C4-2B (cell line): ENCODE data around the gene DUSP2.

Source experiments
- ZFX ChIP-seq: fragments of 450-650 bp; IDR thresholded peaks from 2 replicates; pipeline ENCODE4 v1.6.1; 2017
- TF ChIP-seq, protein P1 (sequence below): fragments of 450-650 bp; conservative IDR thresholded peaks from 2 replicates; pipeline ENCODE4 v1.5.1; 2017; ENCODE audit warnings: mild to moderate bottlenecking

DNA sequence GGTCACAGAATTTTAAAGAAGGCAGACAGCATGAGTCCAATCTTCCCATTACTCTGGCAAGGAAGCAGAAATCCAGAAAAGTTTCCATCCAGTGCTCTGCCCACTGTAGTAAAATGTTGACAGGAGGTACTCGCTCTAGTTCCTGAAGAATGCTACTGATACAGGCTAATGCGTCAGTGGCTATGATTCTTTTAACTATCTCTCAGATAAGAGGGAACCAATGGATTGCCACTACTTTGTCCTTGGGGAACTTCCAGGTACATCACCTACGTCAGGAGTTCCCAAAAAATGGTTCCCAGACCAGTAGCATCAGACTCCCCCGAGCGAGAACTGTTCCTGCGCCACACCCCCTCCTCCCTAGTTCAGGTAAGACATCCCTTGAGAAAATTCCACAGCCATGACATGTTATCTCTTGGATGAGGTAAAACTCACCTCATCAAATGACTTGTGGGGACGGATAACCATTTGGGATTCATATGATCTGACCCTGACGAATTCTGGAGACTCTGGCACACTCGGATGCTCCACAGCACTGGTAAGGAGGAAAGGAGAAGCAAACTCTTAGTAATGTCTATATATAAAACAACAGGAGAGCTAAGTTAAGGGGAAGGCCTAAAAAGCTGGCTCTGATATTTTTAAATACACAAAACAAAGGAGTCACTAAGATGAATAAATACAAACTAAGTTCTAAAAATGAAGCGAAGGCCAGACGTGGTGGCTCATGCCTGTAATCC, 46.9 kb upstream of the DUSP2 start:
- TF ChIP-seq, protein P1, sequence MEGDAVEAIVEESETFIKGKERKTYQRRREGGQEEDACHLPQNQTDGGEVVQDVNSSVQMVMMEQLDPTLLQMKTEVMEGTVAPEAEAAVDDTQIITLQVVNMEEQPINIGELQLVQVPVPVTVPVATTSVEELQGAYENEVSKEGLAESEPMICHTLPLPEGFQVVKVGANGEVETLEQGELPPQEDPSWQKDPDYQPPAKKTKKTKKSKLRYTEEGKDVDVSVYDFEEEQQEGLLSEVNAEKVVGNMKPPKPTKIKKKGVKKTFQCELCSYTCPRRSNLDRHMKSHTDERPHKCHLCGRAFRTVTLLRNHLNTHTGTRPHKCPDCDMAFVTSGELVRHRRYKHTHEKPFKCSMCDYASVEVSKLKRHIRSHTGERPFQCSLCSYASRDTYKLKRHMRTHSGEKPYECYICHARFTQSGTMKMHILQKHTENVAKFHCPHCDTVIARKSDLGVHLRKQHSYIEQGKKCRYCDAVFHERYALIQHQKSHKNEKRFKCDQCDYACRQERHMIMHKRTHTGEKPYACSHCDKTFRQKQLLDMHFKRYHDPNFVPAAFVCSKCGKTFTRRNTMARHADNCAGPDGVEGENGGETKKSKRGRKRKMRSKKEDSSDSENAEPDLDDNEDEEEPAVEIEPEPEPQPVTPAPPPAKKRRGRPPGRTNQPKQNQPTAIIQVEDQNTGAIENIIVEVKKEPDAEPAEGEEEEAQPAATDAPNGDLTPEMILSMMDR: no peak
- no peak for TF ChIP-seq ZFX
